Transverse colon (tissue), 4 donors: Measurements from ENCODE around the gene IDS.

Source experiments
- EP300 ChIP-seq: sonication (generic); formaldehyde crosslinking; IDR thresholded peaks from one replicate; pipeline ENCODE4 v1.6.1; 2017; ENCODE audit warnings: antibody characterized with exemption, low read depth
- POLR2A ChIP-seq: fragments of 450-650 bp; IDR thresholded peaks from one replicate; pipeline ENCODE4 v1.6.1; 2016; ENCODE audit warnings: antibody characterized with exemption, mild to moderate bottlenecking, moderate library complexity
- POLR2AphosphoS5 ChIP-seq, 3 donors: sonication (generic); formaldehyde crosslinking; IDR thresholded peaks; one replicate each; pipeline ENCODE4 v1.6.1; 2016; ENCODE audit warnings: antibody characterized with exemption in 3 of 3
- TF ChIP-seq, protein P1 (sequence below), 5 experiments: fragments of 200-600 bp in 3 of 5; fragments of 450-650 bp in 2 of 5; sonication (generic) in 3 of 5; IDR thresholded peaks; 1 replicate in 2 of 5; 2 replicates in 3 of 5; pipeline ENCODE4 v1.5.1; 2016 to 2017; ENCODE audit warnings: antibody characterized with exemption in 5 of 5, inconsistent platforms in 3 of 5, mild to moderate bottlenecking in 2 of 5, moderate library complexity in 1 of 5

DNA sequence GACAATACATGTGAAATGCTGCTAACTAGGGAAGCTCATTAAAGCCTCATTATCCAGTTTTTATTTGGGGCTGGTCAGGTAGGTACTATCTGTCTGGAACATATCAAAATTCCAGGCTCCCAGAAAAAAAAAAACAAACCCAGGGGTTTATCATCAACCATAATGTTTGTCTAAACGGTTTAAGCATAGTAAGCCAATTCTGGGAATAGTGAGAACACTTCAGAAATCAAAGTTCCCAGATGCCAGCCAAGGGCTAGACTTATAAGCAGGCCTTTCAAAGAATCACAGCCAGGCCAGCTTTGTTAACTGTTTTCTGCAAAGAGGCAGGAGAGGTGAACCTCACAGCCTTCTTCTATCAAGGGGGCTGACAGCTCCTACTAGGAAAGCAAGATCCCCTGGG lies 8.1 kb downstream of the IDS start:
- TF ChIP-seq, protein P1, sequence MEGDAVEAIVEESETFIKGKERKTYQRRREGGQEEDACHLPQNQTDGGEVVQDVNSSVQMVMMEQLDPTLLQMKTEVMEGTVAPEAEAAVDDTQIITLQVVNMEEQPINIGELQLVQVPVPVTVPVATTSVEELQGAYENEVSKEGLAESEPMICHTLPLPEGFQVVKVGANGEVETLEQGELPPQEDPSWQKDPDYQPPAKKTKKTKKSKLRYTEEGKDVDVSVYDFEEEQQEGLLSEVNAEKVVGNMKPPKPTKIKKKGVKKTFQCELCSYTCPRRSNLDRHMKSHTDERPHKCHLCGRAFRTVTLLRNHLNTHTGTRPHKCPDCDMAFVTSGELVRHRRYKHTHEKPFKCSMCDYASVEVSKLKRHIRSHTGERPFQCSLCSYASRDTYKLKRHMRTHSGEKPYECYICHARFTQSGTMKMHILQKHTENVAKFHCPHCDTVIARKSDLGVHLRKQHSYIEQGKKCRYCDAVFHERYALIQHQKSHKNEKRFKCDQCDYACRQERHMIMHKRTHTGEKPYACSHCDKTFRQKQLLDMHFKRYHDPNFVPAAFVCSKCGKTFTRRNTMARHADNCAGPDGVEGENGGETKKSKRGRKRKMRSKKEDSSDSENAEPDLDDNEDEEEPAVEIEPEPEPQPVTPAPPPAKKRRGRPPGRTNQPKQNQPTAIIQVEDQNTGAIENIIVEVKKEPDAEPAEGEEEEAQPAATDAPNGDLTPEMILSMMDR (IDR thresholded peaks at IDR 0.05) = no peak
- TF ChIP-seq POLR2A (no peak), POLR2AphosphoS5 (IDR thresholded peaks at IDR 0.05) (no peak), EP300 (no peak)
